GM19351 (cell line): Measurements from ENCODE around the gene FGFRL1.
"Not testable (repeated sequence)": the region's sequence is repeated elsewhere in the genome, so short reads cannot be mapped to it uniquely, and the experiment has no call there.

Experiments
- ATAC-seq: cut with Tn5 transposase; IDR thresholded peaks from one replicate; pipeline ENCODE4 v1.9.1; 2021; ENCODE audit warnings: mild to moderate bottlenecking, moderate library complexity; ENCODE audit not compliant: unreplicated experiment

The FGFRL1 gene

DNA sequence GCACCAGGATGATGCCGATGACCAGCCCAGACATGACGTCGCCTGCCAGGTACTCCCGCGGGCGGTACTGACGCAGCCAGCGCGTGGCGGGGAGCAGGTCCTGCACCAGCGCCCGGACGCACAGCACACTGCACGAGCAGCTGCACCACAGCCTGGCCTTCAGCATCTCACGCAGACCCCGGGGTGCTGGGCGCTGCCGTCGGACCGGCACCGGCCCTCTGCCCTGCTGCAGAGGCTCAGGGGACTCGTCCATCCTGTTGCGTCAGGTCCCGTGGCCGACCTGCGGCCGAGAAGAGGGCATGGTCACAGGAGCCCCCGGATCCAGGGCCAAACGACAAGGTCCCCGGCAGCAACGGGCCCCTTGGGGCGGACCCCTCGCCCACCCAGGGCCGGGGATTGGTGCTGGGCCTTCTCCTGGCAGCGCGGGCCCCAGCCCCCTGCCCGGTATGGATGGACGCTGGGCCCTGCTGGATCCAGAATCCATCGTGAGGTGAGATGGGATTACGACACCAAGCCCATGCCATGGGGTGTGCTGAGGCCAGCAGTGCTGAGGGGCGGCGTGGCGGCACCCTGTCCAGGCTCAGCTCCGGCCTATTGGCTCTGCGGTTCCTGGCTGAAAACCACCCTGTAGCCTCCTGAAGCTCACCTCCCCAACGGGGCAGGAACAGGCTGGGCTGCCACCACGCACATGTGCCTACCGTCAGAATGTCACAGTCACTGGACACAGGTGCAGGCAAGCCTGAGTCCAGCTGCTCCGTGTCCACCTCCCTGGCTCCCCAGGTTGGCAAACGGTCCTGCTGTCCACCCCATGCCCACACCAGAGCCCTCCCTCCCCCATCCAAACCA is 19.8 kb upstream of the FGFRL1 start:
- no peak for ATAC-seq

- peak; percentile 67 for ATAC-seq
Observed at GRCh38 chr4:992297-993110, 18.9 kb upstream of the FGFRL1 start.

GRCh38 chr4:993111-994029 is 18.1 kb upstream of the FGFRL1 start, which contains the start of gene SLC26A1:
SLC26A1 (minus strand) TSS chr4:993404; CDS start chr4:991703, 1,701 bp downstream.
- no peak for ATAC-seq

GRCh38 chr4:995311-996026 is 16.0 kb upstream of the FGFRL1 start:
- ATAC-seq = no peak

- no peak for ATAC-seq
Observed at GRCh38 chr4:996030-996996, 15.1 kb upstream of the FGFRL1 start.

DNA sequence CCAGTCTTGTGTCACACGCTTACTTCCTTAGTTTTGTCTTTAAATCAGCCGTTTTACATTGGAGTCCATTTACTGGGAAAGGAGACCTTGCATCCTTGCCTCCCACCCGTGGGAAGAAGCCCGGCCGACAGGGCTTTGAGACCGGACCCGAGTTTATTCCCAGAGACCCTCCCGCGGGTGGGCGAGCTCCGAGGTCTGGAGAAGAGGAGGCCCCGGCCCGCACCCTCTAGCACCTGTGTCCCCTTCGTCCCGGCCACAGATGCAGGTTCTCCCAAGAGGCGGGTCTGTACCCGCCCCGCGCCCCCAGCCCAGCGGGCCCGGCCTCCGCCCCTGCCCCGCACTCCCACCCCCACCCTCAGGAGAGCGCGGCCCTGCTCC is 14.4 kb upstream of the FGFRL1 start:
- ATAC-seq = no peak

DNA sequence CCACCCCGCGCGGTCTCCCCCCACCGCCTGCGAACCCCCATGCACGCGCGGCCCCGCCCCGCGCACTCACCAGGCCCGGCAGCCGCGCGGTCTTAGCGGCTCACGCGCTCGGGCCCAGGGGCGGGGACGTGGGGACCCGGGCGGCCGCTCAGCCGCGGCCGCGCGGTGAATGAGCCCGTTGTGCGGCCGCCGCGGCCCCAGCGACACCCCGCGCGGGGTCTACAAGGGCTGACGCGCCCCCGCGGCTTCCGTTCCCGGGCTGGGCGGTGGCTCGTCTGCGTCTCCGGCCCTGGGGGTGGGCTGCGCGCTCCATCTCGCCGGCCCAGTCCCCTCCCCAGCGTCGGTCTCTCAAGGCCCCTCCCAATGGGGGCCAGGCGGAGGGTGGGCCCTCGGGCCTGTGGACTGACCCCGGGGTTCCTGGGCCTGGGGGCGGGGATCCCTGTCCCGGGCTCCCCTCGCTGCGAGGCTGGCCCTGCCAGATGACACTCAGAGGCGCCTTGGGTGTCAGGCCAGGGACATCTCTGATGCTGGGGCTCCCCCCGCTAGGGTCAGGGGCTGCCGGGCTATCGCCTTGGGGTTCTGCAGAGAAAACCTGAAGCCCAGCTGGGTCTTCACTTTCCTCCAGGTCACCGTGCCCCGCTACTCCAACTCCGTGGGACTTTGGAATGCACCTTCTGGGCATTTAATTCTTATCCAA is 13.9 kb upstream of the FGFRL1 start:
- no peak for ATAC-seq

DNA sequence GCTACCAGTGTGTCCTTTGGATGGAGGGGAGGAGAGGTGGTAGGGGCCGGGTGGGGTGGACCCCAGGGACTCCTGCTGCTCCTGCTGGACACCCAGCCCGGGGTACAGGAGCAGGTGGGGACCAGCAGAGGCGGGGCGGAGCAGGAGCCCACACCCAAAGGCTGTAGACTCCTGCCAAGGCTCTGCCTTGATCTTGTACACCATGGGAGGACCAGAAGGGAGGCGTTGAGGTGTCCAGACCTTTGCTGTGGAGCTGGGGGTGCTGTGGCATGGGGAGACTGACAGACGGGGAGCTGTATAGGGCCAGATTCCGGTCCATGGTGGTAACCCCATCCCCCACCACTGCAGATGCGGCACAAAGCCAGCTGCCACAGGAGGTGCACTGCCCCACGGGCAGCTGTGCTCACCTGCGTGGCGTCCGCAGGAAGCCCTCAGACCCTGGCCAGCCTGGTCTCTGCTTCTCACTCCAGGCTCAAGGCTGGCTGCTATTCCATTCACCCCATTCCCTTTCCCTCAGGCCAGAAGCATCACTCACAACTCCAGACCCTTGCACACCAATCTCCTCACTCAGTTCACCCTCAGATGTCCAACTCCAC is 13.2 kb upstream of the FGFRL1 start:
- no peak for ATAC-seq

DNA sequence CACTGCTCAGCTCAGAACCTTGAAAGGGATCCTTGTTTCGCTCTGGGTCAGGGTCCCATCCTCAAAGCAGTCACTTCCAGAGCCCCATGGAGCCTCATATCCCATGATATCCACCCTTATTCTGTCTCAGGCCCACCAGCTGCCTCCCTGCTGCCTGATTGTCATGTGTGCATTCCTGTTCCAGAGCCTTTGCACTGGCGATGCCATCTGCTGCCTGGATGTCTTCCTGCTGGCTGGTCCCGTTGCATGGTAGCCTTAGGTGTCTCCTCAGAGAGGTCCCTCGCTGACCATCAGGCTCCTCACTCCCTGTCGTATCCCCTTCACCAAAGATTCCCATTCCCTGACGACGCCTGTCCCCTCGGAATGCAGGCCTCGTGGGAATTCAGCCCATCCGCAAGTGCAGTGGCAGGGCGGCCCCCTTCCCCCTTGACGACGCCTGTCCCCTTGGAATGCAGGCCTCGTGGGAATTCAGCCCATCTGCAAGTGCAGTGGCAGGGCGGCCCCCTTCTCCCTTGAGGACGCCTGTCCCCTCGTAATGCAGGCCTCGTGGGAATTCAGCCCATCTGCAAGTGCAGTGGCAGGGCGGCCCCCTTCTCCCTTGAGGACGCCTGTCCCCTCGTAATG is 12.1 kb upstream of the FGFRL1 start:
- not testable (repeated sequence) for ATAC-seq

- ATAC-seq = no peak
Observed at GRCh38 chr4:999882-1000425, 11.5 kb upstream of the FGFRL1 start.

- no peak for ATAC-seq
Observed at GRCh38 chr4:1000686-1001260, 10.7 kb upstream of the FGFRL1 start.

DNA sequence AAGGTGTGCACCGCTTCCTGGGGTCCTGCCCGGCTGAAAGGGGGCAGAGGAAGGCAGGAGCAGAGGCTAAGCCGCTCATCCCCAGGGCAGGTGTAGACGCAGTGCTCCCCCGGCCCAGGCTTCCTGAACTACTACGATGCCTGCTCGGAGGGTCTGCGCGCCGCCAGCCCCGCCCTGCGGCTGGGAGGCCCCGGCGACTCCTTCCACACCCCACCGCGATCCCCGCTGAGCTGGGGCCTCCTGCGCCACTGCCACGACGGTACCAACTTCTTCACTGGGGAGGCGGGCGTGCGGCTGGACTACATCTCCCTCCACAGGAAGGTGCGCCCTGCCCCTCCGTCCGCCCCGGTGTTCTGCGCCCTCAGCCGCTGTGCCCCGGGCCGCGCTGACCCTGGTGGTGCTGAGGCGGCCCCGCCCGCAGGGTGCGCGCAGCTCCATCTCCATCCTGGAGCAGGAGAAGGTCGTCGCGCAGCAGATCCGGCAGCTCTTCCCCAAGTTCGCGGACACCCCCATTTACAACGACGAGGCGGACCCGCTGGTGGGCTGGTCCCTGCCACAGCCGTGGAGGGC is 9.8 kb upstream of the FGFRL1 start:
- no peak for ATAC-seq

GRCh38 chr4:1002131-1002630 is 9.2 kb upstream of the FGFRL1 start:
- ATAC-seq = no peak

DNA sequence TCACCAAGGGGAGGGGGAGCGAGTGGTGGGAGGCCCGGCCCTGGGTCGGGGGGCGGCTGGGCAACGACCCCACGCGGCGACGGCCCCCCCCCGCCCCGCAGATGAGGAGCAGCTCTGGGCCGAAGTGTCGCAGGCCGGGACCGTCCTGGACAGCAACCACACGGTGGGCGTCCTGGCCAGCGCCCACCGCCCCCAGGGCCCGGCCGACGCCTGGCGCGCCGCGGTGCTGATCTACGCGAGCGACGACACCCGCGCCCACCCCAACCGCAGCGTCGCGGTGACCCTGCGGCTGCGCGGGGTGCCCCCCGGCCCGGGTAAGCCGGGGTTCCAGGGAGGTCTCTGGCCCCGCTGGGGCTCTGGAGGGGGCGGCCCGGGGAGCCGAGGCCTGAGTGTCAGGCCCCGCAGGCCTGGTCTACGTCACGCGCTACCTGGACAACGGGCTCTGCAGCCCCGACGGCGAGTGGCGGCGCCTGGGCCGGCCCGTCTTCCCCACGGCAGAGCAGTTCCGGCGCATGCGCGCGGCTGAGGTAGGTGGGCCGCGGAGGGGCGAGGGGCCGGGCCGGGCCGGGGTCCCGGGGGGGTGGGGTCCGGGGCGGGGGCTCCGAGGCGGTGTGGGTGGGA is 8.7 kb upstream of the FGFRL1 start:
- ATAC-seq = no peak

- no peak for ATAC-seq
Observed at GRCh38 chr4:1003271-1004070, 8.0 kb upstream of the FGFRL1 start.
